GM12878 (cell line): ENCODE results near the gene TOM1L2. TPM values are rescaled to one million over a fixed set of nuclear protein-coding genes. Genes with fewer than 3 reads are reported as not detected.

ENCODE experiments used
- ATAC-seq: fragments of 200-7000 bp; cut with Tn5 transposase; 3 replicates; pipeline ENCODE4 v1.9.1; 2020; ENCODE audit warnings: mild to moderate bottlenecking, moderate library complexity
- BruUV-seq: library from RNA; stranded (reverse); fragments of 400-500 nt; replicated peaks from 2 replicates; lab custom pipeline; 2021; lab: Mats Ljungman, UMichigan
- CTCF ChIA-PET: fragments of 300-600 bp; sonication (Branson Sonifier 250); formaldehyde crosslinking; extraction: SDS; loops from one replicate; lab custom pipeline; 2021; ENCODE audit warnings: inconsistent platforms; lab: Yijun Ruan, JAX
- POLR2A ChIA-PET: fragments of 350-600 bp; formaldehyde crosslinking; extraction: SDS; loops from one replicate; lab custom pipeline; 2021; ENCODE audit warnings: inconsistent platforms; lab: Charles Lee
- RAD21 ChIA-PET: fragments of 300-600 bp; sonication (Branson Sonifier 250); formaldehyde crosslinking; loops from one replicate; lab custom pipeline; 2023; ENCODE audit warnings: antibody characterized with exemption; ENCODE audit not compliant: unreplicated experiment; lab: Charles Lee
- SMC1A ChIA-PET: fragments of 300-600 bp; sonication (Branson Sonifier 250); formaldehyde crosslinking; loops from one replicate; lab custom pipeline; 2023; ENCODE audit not compliant: unreplicated experiment, uncharacterized antibody; lab: Charles Lee
- DNase-seq: peaks from one replicate; pipeline ENCODE4 v3.0.0-alpha.2; 2011; ENCODE audit warnings: low read depth, low spot score
- FAIRE-seq: peaks from 3 replicates; lab custom pipeline; 2011; peaks lifted over from hg19 to GRCh38; lab: Jason Lieb, UNC
- H2AFZ ChIP-seq: 2 replicates; pipeline ENCODE4 v1.6.0; 2011; ENCODE audit warnings: low read depth, low read length, control low read depth; ENCODE audit not compliant: control insufficient read depth
- H3K27ac ChIP-seq: 2 replicates; pipeline ENCODE4 v1.5.1; 2011; ENCODE audit warnings: control low read depth; ENCODE audit not compliant: control insufficient read depth, insufficient read depth
- H3K27me3 ChIP-seq, 2 experiments: replicated peaks in 1 of 2; 2 replicates each; pipeline versions ENCODE4 v1.6.0 to v1.6.1; 2011; ENCODE audit warnings: low read length in 1 of 2; ENCODE audit not compliant: control insufficient read depth in 2 of 2, insufficient read depth in 2 of 2
- H3K36me3 ChIP-seq, 2 experiments: 2 replicates each; pipeline ENCODE4 v1.5.1; 2011; ENCODE audit warnings: low read length in 1 of 2; ENCODE audit not compliant: control insufficient read depth in 2 of 2, insufficient read depth in 2 of 2
- H3K4me1 ChIP-seq: 2 replicates; pipeline ENCODE4 v1.6.1; 2011; ENCODE audit warnings: mild to moderate bottlenecking, low read length, moderate library complexity, mixed read lengths; ENCODE audit not compliant: control insufficient read depth, insufficient read depth
- H3K4me2 ChIP-seq: 2 replicates; pipeline ENCODE4 v1.6.0; 2011; ENCODE audit warnings: control low read depth; ENCODE audit not compliant: control insufficient read depth, insufficient read depth
- H3K4me3 ChIP-seq: fragments of 200-600 bp; sonication (generic); 2 replicates; pipeline ENCODE4 v1.5.1; 2016
- H3K79me2 ChIP-seq: 2 replicates; pipeline ENCODE4 v1.6.0; 2011; ENCODE audit warnings: low read length; ENCODE audit not compliant: control insufficient read depth, insufficient read depth
- H3K9ac ChIP-seq: 2 replicates; pipeline ENCODE4 v1.8.0; 2011; ENCODE audit warnings: low read length, control low read depth, mixed read lengths; ENCODE audit not compliant: control insufficient read depth, insufficient read depth
- H3K9me3 ChIP-seq: replicated peaks from 3 replicates; pipeline ENCODE4 v1.5.1; 2011; ENCODE audit warnings: mild to moderate bottlenecking, low read length; ENCODE audit not compliant: control insufficient read depth, insufficient read depth
- H4K20me1 ChIP-seq: 2 replicates; pipeline ENCODE4 v1.6.0; 2011; ENCODE audit not compliant: control insufficient read depth, insufficient read depth
- BCL3 ChIP-seq: IDR thresholded peaks from 2 replicates; pipeline ENCODE4 v1.6.1; 2011; ENCODE audit warnings: borderline replicate concordance, low read depth, mild to moderate bottlenecking, moderate library complexity, low read length; ENCODE audit not compliant: insufficient read depth, poor library complexity, severe bottlenecking
- CHD2 ChIP-seq: IDR thresholded peaks from 2 replicates; pipeline ENCODE4 v1.6.1; 2011; ENCODE audit warnings: low read depth, low read length, improper control_type of control experiment, borderline replicate concordance
- E2F8 ChIP-seq: fragments of 450-650 bp; IDR thresholded peaks from 2 replicates; pipeline ENCODE4 v1.6.1; 2018; ENCODE audit warnings: mild to moderate bottlenecking, low read depth, moderate library complexity; ENCODE audit not compliant: partially characterized antibody
- NR2C2 ChIP-seq: IDR thresholded peaks from 2 replicates; pipeline ENCODE4 v1.6.1; 2011; ENCODE audit warnings: borderline replicate concordance, low read depth; ENCODE audit not compliant: control insufficient read depth, insufficient read length
- SP1 ChIP-seq: IDR thresholded peaks from one replicate; pipeline ENCODE4 v1.6.1; 2011; ENCODE audit warnings: low read depth, low read length
- whole genome bisulfite sequencing: methylation state at CpG from one replicate; pipeline ENCODE4 v1.1.6; 2016; ENCODE audit warnings: low lambda C conversion rate; ENCODE audit not compliant: insufficient replicate concordance, insufficient coverage; ENCODE audit errors: missing lambda C conversion rate; 5-methylcytosine and 5-hydroxymethylcytosine counted together
- in situ Hi-C: fragments of 300-500 bp; cut with MboI; formaldehyde crosslinking; loops from 9 replicates; pipeline ENCODE4 v1.14.3; 2018; ENCODE audit warnings: mixed read lengths
- intact Hi-C: fragments of 100-400 bp; cut with micrococcal nuclease; formaldehyde crosslinking; loops from one replicate; pipeline ENCODE4 v1.14.2; 2022; ENCODE audit not compliant: unreplicated experiment
- polyA plus RNA-seq, 11 experiments: library from polyadenylated mRNA; depleted of rRNA in 4 of 11; unstranded in 6 of 11; stranded (reverse) in 5 of 11; fragments of >200 nt; fragmentation: Nextera tagmentation in 4 of 11; fragmentation: Illumina TruSeq in 1 of 11; extraction: Ambion mirVana in 4 of 11; extraction: Trizol in 1 of 11; gene quantifications; 1 replicate in 1 of 11; 2 replicates in 10 of 11; pipeline versions ENCODE4 v1.2.1 to v1.2.3, GENCODE V29; 2011 to 2016; ENCODE audit warnings: inconsistent platforms in 2 of 11, missing spikeins in 2 of 11, low read depth in 1 of 11
- total RNA-seq, 4 experiments: library from RNA; depleted of rRNA in 3 of 4; stranded (reverse); fragments of >200 nt in 3 of 4; fragmentation: Illumina TruSeq in 1 of 4; extraction: Trizol in 1 of 4; gene quantifications; 2 replicates each; pipeline versions ENCODE4 v1.2.1 to v1.2.3, GENCODE V29; 2013 to 2021

The TOM1L2 gene
- total and polyA plus RNA-seq, 10 of the 15 experiments (the other 5 are each of a cell fraction or from before 2014, with no cell fraction given) = 0.19 to 19.2 (median 8.1) TPM

GRCh38 chr17:17886226-17886625 is 86.0 kb downstream of the TOM1L2 start:
- Histone ChIP-seq H3K4me2 (no peak overlapping the region), H3K79me2 (no peaks in the 10 kb centered on the region), H2AFZ (no peak overlapping the region), H3K27me3 (no peaks in the 10 kb centered on the region), H3K9ac (no peak overlapping the region), H3K27ac (no peak overlapping the region), H3K36me3 (peaks cover 0 to 2% of the 10 kb centered on the region in 2 experiments; a peak in 2 of 4 replicates), H3K9me3 (no peaks in the 10 kb centered on the region), H3K4me1 (peaks cover 11% of the 10 kb centered on the region), H4K20me1 (no peaks in the 10 kb centered on the region), H3K4me3 (no peak overlapping the region)
- ChIA-PET POLR2A (no interaction called here), RAD21 (interaction anchor here (0.9 to 1.3 kb wide), 2 partner anchors 10 to 99 kb away, joined by 3 read pairs; no protein-coding TSS in a partner anchor), CTCF (interaction anchor here (1.0 to 10.0 kb wide), 3 partner anchors 32 to 148 kb away, joined by 3 to 95 read pairs (median 73); no protein-coding TSS in a partner anchor), SMC1A (interaction anchor here (1.2 to 1.5 kb wide), 2 partner anchors 11 to 139 kb away, joined by 3 read pairs; no protein-coding TSS in a partner anchor)
- no peak for ATAC-seq
- intact Hi-C loops (no loop called here), in situ Hi-C loops (no loop called here)
- WGBS = 83% methylated on average over 6 of the region's 6 CpGs
- DNase-seq = no peak
- BruUV-seq = no TSS peak
- no peak for FAIRE-seq
- TF ChIP-seq BCL3 (no peak), CHD2 (no peak), SP1 (no peak), E2F8 (no peak), NR2C2 (no peak)
